GM12874 (cell line): Measurements from ENCODE around the gene TTI1.

Experiments used
- TF ChIP-seq, protein P1 (sequence below): IDR thresholded peaks from 2 replicates; pipeline ENCODE4 v1.5.1; 2011; ENCODE audit warnings: low read depth, mild to moderate bottlenecking, control low read depth, low read length, moderate library complexity; ENCODE audit not compliant: insufficient read depth

TTI1 gene

DNA sequence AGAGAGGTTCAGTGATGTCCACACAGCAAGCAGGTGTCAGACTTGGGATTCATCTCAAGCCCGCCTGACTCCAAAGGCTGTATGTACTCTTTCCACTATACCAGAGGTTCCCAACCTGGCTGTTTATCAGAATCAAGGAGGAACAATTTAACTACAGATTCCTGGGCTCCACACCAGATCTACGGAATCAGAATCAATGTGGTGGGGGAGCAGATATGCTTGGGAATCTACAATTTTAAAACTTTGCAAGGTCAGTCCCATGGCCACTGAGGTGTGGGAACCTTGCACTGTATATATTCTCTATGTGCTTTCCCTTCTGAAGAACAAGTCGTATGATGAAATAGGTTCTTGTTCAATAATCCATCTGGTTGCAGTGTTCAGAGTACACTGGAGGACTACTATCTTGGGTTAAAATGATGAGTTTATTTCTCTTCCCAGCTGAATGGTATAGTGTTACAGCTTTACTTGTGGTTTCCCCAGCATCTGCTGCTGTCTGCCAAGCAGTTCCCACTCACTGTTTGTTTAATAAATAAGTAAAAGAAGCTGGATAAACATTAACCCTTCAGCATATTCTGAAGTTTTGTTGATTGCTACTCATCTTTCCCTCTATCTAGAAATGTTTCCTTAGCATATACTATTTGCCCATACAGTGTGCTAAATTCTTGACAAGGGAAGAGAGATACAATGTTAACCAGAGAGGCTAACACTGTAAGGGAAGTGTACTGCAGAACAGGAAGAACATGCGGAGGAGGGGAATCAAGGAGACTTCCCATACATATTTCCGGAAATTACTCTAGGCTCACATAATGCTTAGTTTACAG is 9.9 kb downstream of the TTI1 start:
- TF ChIP-seq, protein P1, sequence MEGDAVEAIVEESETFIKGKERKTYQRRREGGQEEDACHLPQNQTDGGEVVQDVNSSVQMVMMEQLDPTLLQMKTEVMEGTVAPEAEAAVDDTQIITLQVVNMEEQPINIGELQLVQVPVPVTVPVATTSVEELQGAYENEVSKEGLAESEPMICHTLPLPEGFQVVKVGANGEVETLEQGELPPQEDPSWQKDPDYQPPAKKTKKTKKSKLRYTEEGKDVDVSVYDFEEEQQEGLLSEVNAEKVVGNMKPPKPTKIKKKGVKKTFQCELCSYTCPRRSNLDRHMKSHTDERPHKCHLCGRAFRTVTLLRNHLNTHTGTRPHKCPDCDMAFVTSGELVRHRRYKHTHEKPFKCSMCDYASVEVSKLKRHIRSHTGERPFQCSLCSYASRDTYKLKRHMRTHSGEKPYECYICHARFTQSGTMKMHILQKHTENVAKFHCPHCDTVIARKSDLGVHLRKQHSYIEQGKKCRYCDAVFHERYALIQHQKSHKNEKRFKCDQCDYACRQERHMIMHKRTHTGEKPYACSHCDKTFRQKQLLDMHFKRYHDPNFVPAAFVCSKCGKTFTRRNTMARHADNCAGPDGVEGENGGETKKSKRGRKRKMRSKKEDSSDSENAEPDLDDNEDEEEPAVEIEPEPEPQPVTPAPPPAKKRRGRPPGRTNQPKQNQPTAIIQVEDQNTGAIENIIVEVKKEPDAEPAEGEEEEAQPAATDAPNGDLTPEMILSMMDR: no peak

DNA sequence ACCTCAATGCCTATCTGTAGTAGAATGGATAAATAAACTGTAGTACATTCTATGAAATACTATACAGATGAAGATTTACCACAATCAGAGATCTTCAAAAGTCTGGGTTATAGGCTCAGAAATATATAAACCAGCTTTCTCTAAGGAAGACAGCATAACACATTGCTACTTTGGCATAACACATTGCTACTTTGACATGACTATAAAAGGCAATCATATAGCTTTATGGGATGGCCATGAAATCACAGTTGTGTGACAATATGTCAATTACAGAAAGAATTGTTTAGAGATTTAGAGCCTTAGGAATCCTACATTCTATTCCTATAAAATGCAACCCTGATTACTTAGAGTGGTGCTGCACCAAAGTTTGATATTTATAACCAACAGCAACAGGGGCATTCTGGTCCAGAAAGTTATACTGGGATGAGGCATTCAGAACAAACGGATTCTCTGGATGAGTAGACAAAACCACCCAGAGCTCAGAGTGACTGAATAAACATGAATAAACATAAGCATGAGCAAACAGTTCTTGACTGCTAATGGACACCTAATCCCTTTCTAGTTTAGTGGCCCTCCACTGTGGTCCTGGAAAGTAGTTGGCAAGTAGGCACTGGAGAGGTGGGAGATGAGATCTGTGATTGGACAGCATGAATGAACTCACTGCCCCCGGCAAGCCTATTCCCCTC is 12.0 kb downstream of the TTI1 start:
- TF ChIP-seq, protein P1: no peak

DNA sequence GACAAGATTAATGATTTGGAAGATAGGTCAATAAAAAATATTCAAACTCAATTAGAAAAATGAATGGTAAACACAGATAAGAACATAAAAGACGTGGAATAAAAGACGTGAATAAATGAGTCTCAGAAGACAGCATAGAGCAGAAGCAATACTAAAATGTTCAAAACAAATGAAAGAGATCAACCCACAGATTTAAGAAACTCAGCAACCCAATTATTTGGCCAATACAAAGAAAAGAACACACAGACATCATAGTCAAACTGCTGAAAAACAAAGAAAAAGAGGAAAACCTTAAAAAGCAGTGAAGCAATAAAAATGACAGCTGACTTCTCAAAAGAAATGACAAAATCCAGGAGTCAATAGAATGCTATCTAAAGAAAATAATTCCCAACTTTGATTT is 14.9 kb downstream of the TTI1 start:
- TF ChIP-seq, protein P1: no peak

DNA sequence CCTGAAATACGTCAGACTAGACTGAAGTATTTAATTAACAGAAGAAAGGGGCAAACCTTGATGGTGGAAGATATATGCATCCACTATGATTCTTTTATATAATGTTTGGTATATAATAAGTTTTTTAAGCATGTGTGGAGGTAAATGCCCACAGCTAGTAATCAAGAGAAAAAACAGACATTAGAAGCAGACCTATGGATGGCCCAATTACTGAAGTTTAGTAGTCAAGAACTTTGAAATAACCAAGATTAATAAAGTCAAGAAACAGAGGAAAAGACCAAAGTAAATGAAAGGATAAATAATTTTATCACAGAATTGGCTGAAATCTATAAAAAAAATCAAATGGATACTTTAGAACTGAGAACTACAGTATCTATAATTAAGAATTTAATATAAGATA is 15.3 kb downstream of the TTI1 start:
- TF ChIP-seq, protein P1: no peak

DNA sequence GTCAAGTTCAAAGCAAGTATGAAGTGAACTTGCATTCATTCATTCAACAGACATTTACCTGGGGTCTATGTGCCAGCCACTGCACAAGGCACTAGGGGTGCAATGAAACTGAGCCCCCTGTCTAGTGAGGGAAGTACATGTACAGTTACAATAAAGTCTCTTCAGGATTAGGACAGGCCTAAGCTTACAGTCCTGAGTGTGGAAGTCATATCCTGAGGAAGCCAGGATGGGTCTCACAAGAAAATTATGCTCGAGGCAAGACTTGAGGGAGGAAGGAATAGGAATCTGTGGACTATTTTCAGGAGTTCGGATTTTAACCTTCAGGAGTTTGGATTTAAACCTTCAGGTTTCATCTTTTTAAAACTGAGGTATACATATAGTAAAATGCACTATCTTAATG is 19.4 kb downstream of the TTI1 start:
- TF ChIP-seq, protein P1: no peak

DNA sequence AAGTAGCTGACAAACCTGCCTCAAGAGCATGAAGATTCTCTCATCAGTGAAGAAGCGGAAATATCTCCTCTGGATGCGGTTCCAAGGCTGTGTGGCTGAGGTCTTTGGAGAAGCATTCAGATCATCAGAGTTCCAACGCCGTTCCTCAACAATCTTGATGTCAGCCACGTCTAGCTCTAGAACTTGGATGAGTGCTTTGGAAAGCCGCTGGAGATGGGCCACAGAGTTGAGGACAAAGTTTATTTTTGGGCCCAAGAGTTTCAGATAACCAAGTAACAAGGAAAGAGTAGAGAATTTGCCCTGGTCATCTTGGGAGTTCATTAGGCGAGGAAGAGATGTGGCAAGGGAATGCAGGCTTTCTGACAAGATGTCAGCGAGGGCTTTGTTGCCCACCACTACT is 20.9 kb downstream of the TTI1 start:
- TF ChIP-seq, protein P1: no peak

DNA sequence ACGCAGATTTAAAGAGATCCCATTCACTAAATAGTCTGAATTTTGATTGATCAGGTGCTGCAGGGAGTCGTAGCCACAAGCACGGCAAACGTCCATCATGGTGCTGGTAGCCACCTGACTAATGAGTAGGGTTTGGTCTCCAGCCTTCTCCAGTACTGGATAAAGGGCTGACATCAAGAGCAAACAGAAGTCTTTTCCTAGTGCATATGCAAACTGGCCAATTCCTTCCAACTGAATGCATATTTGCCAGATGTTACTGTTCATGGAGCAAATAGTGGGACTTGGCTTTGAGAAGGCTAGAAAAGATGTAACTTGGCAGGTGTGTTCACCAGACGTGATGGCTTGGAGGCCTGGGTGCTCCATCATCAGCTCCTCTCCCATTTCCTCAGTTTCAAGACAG is 21.6 kb downstream of the TTI1 start:
- TF ChIP-seq, protein P1: no peak
